Frontal cortex (tissue), 4 donors: ENCODE results near the gene PLA2G1B. TPM values are rescaled to one million over a fixed set of nuclear protein-coding genes. Genes with fewer than 3 reads are reported as not detected.

Experiments used
- DNase-seq, 2 donors: peaks; one replicate each; pipeline ENCODE4 v3.0.0; 2012; ENCODE audit warnings: low spot score in 2 of 2
- FAIRE-seq: peaks from 2 replicates; lab custom pipeline; 2012; peaks lifted over from hg19 to GRCh38; lab: Jason Lieb, UNC
- total RNA-seq: library from RNA; depleted of rRNA; stranded (reverse); fragments of >200 nt; gene quantifications from one replicate; pipeline ENCODE4 v1.2.3, GENCODE V29; 2014
- donor health status: control.
- donor health status: control.
- donor health status: control.

Gene PLA2G1B
- total RNA-seq, 1 donor from 2014 or later, result not detected

DNA sequence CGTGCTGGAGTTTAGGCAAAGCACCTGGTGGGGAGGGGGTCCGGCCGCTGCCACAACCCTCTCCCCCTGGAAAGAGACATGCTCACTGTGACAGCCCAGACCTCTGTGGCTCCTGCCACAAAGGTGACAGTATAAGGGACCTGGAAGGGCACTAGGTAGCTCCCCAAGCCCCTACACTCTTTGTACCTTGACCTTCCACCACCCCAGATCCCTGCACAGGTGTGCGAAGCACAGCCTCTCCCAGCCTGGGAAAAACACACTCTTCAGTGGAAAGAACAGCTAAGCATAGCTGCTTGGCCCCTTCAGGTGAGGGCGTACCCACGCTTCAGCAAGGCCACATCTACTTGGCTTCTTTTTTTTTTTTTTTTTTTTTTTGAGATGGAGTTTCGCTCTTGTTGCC, 4.9 kb upstream of the PLA2G1B start:
- no peak for DNase-seq
- no peak for FAIRE-seq

DNA sequence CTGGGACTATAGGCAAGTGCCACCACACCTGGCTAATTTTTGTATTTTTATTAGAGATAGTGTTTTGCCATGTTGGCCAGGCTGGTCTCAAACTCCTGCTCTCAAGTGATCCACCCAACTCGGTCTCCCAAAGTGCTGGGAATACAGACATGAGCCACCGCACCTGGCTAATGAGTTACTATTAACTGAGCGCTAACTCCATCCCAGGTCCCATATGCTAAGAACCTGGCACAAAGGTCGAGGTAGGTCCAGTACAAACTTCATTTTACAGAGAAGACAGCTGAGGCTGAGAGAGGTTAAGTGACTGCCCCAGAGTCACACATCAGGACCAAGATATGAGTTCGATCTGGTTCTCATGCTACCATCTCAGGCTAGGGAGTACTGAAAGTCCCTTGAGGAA, 4.5 kb upstream of the PLA2G1B start:
- no peak for DNase-seq
- no peak for FAIRE-seq

DNA sequence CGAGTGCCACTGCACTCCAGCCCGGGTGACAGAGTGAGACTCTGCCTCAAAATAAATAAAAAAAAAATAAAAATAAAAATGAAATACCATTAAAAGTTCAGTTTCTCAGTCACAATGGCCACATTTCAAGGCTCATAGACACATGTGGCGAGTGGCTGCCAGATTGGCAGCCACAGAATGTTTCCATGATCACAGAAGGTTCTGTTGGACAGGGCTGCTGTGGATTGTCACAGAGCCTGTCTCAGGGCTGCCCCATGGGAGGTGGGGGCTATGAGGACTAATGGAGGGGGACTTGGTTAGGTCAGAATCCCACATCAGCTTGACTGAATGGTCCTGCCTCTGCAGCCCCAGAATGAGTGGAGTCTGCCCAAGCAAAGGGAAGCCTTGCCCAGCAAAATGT, 3.8 kb upstream of the PLA2G1B start:
- FAIRE-seq, result no peak
- DNase-seq, result no peak

DNA sequence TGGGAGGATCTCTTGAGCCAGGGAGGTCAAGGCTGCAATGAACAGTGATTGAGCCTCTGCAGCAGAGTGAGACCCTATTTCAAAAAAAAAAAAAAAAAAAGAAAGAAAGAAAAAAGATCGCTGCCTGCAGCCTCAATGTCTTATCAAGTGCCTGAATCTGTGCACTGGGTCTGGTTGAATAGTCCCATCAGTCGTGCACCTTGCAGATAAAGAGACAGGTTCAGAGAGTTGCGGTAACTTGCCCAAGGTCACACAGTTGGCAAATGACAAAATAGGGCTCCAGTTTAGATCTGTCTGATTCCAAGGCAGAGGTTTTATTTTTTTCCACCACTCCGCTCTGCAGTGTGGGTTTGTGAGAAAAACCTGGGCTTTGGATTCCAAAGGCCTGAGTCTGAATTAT, 649 bp upstream of the PLA2G1B start:
- DNase-seq (no peak), FAIRE-seq (no peak)

DNA sequence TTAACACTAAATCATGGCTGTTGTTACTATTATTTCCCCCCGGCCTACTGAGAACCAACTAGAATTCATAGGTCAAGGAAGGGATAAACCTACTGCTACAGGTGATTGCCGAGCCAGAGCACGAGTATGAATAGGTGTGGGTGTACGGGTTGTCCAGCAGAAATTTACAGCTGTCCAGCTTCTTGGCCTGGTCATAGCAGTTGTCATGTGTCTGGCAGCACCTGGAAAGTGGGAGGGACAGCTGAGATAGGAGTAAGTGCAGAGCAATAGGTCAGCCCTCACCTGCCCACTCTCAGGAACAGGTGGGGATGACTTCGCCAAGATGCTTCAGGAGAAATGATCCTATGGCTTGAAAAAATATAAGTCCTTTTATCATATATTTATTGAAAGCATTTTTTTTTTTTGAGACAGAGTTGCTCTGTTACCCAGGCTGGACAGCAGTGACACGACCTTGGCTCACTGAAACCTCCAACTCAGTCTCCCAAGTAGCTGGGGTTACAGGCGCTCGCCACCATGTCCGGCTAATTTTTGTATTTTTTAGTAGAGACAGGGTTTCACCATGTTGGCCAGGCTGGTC, 2.6 kb downstream of the PLA2G1B start:
- FAIRE-seq (no peak), DNase-seq (no peak)

DNA sequence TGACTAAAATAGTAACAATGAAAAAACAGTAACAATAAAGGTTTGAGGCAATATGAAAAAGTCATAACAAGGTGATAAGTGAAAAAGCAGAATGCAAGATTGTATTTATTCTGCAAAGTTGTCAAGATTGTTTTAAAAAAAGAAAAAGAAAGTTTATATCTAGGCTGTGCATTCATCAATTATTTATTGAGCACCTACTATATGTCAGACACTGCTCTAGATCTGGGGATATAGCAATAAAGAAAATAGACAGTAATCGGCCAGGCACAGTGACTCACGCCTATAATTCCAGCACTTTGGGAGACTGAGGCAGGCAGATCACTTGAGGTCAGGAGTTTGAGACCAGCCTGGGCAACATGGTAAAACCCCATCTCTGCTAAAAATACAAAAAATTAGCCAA, 3.8 kb downstream of the PLA2G1B start:
- DNase-seq, result no peak
- no peak for FAIRE-seq

DNA sequence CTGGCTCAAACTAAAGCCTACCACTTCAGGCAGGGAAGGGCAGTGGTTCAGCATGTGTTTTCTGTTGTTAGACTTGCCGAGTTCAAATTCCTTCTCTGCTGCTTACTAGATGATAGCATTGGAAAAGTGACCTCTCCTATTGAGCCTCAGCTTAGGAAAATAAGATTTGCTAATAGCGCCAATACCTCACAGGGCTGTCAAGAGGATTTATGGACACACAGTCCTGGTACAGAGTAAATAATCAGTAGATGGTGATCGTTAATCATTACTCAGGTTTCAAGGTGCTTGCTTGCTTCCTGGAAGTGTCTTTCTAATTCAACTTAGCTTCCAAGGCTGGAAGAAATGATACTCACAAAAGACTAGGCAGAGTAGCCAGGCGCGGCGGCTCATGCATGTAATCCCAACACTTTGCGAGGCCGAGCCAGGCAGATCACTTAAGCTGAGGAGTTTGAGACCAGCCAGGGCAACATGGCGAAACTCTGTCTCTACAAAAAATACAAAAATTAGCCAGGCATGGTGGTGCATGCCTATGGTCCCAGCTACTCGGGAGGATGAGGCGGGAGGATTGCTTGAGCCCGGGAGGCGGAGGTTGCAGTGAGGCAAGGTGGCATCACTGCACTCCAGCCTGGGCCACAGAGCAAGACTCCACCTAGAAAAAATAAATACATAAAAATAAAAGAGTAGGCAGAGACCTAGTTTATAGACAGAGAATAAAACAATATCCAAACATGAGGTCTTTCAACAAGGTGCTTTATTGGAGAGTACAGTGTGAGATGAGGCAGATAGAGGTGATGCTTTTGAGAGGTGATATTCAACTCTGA, 6.0 kb downstream of the PLA2G1B start:
- FAIRE-seq (no peak), DNase-seq (no peak)

DNA sequence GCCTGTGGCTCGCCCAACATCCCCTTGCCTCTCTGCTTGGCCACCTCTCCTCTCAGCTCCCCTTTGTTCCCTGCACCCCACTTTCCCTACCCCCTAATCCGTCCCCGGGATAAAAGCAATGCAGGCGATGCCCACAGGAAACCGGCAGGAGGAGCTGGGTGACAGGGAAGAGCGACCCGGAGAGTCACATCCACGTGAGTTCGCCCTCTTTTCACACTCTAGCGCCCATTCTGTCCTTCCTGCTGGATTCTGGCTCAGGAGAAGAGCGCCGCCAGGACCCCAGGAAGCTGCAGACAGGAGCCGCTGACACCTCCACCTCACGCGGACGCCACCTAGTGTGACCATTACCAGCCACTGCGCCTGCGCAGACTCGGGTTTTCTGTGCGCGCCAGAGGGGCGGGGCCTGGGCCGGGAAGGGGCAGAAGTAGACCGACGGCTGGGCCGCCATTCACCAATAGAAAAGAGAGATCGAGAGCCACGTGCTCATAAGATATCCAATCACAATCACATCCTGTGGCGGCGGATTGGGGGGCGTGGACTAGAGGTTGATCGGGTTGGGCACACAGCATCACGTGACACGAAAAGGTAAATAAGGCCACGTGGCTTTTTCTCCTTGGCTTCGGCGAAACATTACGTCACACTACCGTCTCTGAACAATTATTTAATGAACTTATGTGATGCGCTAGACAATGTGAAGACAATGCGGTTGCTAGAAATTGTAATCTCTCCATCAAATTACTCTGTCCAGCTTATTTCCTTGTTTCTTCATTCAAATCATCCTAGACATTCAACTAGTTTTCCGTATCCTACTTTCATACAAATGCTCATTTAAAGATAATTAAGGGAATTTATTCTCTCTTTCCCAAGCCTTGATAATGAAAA, 10.1 kb downstream of the PLA2G1B start:
- DNase-seq (peak; percentile 90 to 97), FAIRE-seq (peak; percentile 98)

DNA sequence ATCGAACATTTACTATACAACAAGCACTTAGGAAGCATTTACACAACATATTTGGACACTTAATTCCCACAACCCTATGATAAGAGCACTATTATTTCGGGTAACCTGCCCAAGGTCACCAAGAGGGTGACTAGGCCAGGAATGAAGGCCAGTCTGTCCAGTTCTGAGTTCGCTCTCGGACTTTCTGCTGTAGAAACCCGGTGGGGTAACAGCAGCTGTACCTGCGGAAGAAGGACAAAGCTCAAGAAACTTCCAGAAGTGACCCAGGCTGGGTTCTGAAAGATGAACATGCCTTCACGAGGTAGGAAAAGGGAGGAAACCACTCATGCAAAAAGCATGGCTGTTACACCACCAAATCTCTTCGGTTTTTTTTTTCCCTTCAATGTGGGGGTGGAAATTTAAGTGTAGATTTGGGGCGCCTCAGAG, 10.8 kb downstream of the PLA2G1B start:
- FAIRE-seq (no peak), DNase-seq (no peak)

DNA sequence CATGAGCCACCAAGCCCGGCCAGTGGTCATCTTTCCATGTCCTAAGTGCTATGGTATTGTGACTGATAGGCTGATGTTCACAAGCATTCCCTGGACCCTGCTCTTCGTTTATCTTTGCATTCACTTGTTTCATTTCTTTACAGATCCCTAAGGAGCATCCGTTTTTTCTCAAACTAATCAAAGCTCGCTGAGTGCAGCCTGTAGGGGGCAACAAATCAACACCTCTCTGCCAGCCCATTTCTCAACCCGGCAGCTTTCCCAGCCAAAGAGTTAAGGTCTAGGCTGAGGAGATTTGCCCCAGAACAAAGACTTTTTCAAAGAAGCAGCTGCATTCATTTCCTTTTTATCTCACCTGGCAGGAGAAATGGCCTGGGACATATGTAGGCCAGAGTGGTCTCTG, 13.4 kb downstream of the PLA2G1B start:
- FAIRE-seq (no peak), DNase-seq (no peak)

DNA sequence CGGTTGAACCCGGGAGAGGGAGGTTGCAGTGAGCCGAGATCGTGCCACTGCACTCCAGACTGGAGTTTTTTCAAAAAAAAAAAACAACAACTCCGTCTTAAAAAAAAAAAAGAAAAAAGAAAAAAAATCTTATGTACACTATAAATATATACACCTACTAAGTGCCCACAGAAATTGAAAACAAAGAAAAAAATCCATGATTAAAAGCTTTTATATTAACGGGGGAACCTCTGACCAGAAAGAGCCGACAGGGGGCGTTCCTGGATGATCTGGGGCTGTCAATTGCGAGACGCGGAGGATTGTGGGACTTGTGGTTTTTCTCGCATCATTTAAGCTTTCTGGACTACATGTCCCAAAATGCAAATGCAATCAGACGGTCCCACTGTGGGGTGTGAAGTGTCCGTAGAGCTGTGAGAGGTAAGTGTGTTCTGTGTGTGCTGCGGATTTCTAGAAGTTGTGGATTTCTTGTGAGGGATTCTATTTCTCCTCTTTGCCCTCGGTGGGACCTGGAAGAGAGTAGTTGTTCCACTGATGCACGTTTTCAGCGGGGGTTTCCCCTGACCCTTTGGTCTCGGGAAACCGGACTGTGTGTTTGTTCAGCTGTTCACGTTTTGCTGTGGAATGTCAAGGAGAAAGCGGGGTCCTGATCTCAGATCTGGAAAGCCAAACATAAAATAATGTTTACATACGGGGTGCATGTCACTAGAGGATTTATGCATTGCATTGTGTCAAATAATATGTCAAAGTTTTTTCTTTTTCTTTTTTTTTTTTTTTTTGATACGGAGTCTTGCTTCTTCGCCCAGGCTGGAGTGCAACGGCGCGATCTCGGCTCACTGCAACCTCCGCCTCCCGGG, 25.4 kb downstream of the PLA2G1B start, which contains the start of gene SIRT4:
SIRT4 (plus strand) TSS at position 360 of the 854 bp plus-strand sequence. CDS start 1,241 bp downstream, outside the sequence.
- FAIRE-seq, result peak; percentile 91
- peak; percentile 81 to 91 for DNase-seq

DNA sequence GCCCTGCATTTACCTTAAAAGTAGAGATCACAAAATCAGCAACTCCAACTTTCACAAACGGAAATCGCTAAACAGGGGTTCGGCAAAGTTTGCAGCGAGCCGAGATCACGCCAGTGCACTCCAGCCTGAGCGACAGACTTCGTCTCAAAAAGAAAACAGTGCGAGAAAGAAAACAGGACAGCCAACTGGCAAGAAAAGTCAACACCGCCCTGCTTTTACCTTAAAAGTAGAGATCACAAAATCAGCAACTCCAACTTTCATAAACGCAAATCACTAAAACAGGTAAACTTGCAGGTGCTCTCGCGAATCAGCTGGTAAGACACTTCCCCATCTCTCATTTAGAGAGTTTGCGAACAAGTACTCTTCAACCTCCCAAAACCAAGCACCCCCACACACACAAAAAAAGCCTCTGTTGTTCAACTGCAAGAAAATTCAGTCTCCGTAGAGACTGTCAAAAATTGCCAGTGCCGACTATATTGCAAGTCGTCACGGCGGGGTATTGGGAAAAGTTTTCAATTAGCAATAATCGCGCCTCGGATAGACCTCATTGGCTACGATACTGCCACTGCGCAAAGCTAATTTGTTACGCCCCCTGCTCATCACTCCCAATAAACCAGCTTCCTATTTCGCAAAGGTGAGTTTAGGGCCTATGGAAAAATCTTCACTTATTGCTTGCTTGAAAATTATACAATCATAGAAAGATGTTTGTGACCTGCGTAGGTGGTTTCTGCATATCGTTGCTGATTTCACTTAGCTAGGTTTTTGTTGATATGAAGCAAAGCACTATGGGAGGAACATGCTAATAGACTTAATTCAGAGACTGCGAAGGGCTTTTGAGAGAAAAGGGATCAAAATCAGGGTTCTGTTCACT, 34.7 kb downstream of the PLA2G1B start, which contains the start of gene RNU4-1:
RNU4-1 (minus strand) TSS at position 577 of the 871 bp plus-strand sequence.
- peak in 1 of 2 donors; percentile 35 for DNase-seq
- FAIRE-seq, result no peak

DNA sequence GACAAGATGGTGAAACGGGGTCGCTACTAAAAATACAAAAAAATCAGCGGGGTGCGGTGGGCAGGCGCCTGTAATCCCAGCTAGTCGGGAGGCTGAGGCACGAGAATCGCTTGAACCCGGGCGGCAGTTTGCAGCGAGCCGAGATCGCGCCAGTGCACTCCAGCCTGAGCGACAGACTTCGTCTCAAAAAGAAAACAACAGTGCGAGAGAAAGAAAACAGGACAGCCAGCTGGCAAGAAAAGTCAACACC, 35.2 kb downstream of the PLA2G1B start:
- FAIRE-seq (no peak), DNase-seq (no peak)

DNA sequence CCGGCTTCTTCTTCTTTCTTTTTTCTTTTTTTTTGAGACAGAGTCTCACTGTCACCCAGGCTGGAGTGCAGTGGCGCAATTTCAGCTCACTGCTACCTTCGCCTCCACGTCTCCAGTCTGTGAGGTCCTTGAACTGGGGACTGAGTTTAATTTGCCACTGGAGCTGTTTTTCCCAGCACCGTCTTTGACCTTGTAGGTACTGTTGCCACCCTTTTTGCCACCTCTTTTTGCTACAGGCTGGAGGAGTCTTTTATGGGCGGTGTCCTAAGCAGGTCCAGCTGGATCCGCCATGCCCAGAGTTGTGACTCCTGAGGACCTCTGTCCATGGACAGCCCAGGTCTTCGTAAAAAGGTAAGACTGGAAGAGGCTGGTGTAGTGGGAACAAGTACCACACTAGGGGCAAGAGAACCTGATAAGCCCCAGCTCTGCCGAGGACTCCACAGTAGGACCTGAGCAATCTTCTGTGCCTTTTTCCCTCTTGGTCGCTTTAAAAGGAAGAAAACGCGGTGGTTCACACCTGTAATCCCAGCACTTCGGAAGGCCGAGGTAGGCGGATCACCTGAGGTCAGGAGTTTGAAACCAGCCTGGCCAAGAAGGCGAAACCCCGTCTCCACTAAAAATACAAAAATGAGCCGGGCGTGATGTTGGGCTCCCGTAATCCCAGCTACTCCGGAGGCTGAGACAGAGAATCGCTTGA, 36.8 kb downstream of the PLA2G1B start:
- FAIRE-seq (no peak), DNase-seq (no peak)

DNA sequence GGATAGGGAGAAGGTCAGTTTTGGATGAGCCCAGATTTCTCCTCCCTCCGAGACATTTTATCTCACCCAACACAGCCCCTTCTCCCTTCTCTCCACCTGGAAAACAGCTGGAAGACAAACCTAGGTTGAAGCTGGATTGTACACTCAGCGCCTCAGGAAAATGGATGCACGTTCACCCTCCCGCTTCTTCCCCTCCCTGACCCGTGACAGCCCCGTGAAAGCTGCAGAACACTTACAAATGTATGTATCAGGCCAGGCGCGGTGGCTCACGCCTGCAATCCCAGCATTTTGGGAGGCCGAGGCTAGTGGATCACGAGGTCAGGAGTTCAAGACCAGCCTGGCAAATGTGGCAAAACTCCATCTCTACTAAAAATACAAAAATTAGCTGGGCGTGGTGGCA, 40.1 kb downstream of the PLA2G1B start:
- FAIRE-seq (no peak), DNase-seq (no peak)

DNA sequence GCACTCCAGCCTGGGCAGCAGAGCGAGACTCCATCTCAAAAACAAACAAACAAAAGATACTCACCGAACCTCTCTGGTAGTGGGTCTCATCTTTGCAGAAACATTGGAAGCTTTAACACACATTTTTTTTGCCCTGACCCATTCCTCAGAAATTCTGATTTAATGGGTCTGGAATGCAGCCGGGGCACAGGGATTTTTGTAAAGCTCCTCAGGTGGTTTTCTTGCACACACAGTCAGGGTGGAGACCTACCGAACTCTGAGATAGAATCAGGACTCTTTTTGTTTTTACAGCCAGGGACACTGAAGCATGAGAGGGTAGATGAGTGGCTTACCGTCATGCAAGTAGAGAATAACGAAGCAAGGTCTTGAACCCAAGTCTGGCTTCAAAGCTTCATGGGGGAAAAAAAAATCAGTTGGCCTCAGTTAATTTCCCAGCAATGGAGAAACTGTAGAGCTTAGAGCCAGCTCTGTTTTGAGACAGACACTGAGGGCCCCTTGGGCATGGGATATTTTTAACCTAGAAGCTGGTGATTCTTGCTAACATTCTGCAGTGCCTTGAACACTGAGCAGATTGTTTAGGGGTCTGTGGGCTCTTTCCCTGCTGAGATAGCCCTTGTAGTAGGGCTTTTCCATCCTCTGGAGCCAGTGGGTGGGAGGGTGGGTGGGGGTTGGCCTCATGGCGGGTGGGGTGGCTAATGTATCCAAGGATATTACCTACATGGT, 40.6 kb downstream of the PLA2G1B start:
- DNase-seq (no peak), FAIRE-seq (no peak)

DNA sequence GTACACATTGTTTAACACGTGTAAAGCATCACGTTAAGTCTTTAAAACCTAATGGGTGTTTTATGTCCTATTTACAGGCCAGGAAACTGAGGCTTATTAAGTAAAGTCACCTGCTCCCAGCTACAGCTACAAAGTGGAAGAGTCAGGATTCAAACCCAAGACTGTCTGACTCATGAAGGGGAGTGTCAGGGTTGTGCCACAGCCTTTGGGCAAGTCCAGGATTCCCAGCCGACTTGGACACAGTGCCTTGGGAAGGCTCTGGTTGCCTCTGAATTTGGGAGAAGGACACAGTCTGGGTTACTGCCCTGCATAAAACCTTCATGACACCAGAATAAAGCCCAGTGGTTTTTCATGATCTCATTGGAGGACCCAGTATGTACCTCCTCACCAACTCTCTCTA, 43.2 kb downstream of the PLA2G1B start:
- FAIRE-seq (no peak), DNase-seq (no peak)

DNA sequence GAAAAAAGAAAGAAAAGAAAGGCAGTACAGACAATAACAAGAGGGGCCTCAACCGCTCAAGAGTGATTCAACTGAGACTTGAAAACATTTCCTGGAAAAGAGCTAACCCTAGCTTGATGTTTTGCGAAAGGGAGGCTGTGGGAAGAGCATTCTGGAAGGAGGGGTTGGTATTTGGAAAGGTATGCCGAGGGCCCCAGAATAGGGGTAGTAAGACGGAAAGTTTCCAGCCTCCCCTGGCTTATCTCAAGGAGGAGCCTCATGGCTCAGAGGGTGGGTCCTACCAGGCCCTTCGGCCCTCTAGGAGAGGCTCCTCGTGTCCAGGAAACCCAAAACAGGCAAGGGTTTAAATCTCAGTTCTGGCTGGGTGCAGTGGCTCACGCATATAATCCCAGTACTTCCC, 44.3 kb downstream of the PLA2G1B start:
- no peak for FAIRE-seq
- no peak for DNase-seq
